ENCODE data around the gene CDC14B.

DNA sequence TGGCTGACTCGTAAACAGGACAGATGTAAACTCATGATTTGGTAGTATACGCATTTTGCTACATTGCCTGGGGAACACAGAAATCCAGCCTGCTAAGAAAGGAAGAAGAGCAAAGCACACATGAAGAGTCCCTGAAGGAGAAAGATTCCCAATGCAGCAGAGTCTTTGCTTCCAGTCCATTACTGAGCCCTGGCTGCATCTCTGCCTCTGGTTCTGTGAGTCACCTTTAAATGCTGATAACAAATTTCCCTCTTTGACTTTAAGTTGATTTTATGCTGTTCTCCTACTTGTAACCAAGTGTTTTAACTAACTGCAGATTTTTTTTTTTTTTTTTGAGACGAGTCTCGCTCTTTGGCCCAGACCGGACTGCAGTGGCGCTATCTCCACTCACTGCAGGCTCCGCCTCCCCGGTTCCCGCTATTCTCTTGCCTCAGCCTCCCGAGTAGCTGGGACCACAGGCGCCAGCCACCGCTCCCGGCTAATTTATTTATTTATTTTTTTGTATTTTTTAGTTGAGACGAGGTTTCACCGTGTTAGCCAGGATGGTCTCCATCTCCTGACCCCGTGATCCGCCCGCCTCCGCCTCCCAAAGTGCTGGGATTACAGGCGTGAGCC lies 44.0 kb upstream of the CDC14B start:
- TF ChIP-seq, protein P1, sequence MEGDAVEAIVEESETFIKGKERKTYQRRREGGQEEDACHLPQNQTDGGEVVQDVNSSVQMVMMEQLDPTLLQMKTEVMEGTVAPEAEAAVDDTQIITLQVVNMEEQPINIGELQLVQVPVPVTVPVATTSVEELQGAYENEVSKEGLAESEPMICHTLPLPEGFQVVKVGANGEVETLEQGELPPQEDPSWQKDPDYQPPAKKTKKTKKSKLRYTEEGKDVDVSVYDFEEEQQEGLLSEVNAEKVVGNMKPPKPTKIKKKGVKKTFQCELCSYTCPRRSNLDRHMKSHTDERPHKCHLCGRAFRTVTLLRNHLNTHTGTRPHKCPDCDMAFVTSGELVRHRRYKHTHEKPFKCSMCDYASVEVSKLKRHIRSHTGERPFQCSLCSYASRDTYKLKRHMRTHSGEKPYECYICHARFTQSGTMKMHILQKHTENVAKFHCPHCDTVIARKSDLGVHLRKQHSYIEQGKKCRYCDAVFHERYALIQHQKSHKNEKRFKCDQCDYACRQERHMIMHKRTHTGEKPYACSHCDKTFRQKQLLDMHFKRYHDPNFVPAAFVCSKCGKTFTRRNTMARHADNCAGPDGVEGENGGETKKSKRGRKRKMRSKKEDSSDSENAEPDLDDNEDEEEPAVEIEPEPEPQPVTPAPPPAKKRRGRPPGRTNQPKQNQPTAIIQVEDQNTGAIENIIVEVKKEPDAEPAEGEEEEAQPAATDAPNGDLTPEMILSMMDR (IDR thresholded peaks at IDR 0.05; ENCODE audit: low read length), result no peak
- TF ChIP-seq EZH2 (optimal IDR thresholded peaks at IDR 0.05; ENCODE audit: low read depth, low read length) (no peak), EZH2phosphoT487 (IDR thresholded peaks at IDR 0.05; ENCODE audit: low read length) (no peak)

All from MM.1S (cell line).